GM23338 (cell line): Measurements from ENCODE around the gene IGSF10. TPM values are rescaled to one million over a fixed set of nuclear protein-coding genes. Genes with fewer than 3 reads are reported as not detected.

Source experiments
- ATAC-seq: fragments of 200-7000 bp; cut with Tn5 transposase; 3 replicates; pipeline ENCODE4 v1.9.1; 2020
- DNase-seq: peaks from one replicate; pipeline ENCODE4 v3.0.0-alpha.2; 2015; ENCODE audit warnings: low spot score
- H2AFZ ChIP-seq: fragments of 200-600 bp; sonication (generic); 2 replicates; pipeline ENCODE4 v1.8.0; 2016; ENCODE audit warnings: antibody characterized with exemption, mild to moderate bottlenecking, moderate library complexity
- H3F3A ChIP-seq: fragments of 200-600 bp; sonication (generic); replicated peaks from 2 replicates; pipeline ENCODE4 v1.8.0; 2017; ENCODE audit warnings: antibody characterized with exemption, mixed run types, low read depth
- H3K27ac ChIP-seq: fragments of 200-600 bp; sonication (generic); 2 replicates; pipeline ENCODE4 v1.6.1; 2016; ENCODE audit warnings: low read depth
- H3K27me3 ChIP-seq: fragments of 200-600 bp; sonication (generic); 2 replicates; pipeline ENCODE4 v1.8.0; 2016; ENCODE audit warnings: mild to moderate bottlenecking, mixed run types, moderate library complexity; ENCODE audit not compliant: insufficient read depth
- H3K36me3 ChIP-seq: fragments of 200-600 bp; sonication (generic); 2 replicates; pipeline ENCODE4 v1.8.0; 2016; ENCODE audit warnings: mild to moderate bottlenecking; ENCODE audit not compliant: insufficient read depth
- H3K4me1 ChIP-seq: fragments of 200-600 bp; sonication (generic); 2 replicates; pipeline ENCODE4 v1.8.0; 2016; ENCODE audit warnings: mild to moderate bottlenecking, moderate library complexity; ENCODE audit not compliant: insufficient read depth
- H3K4me2 ChIP-seq: fragments of 200-600 bp; sonication (generic); 2 replicates; pipeline ENCODE4 v1.7.1; 2017; ENCODE audit warnings: mixed run types
- H3K4me3 ChIP-seq: fragments of 200-600 bp; sonication (generic); 2 replicates; pipeline ENCODE4 v1.6.1; 2016; ENCODE audit warnings: mixed run types
- H3K79me2 ChIP-seq: fragments of 200-600 bp; sonication (generic); replicated peaks from 2 replicates; pipeline ENCODE4 v1.8.0; 2017; ENCODE audit warnings: mild to moderate bottlenecking; ENCODE audit not compliant: insufficient read depth
- H3K9me2 ChIP-seq: fragments of 200-600 bp; sonication (generic); 2 replicates; pipeline ENCODE4 v1.8.0; 2017; ENCODE audit not compliant: insufficient read depth
- H4K20me1 ChIP-seq: fragments of 200-600 bp; sonication (generic); replicated peaks from 2 replicates; pipeline ENCODE4 v1.8.0; 2017; ENCODE audit warnings: mild to moderate bottlenecking; ENCODE audit not compliant: insufficient read depth
- H3K27ac Mint-ChIP-seq: 2 replicates; pipeline ENCODE4 v1.8.0; 2020; ENCODE audit warnings: inconsistent platforms, mild to moderate bottlenecking, moderate library complexity, mixed read lengths
- H3K27me3 Mint-ChIP-seq: 3 replicates; pipeline ENCODE4 v1.8.0; 2022; ENCODE audit warnings: low read depth, mild to moderate bottlenecking, moderate library complexity, mixed read lengths, inconsistent platforms; ENCODE audit not compliant: insufficient read depth, poor library complexity
- H3K36me3 Mint-ChIP-seq: 3 replicates; pipeline ENCODE4 v1.8.0; 2021; ENCODE audit warnings: low read depth, mild to moderate bottlenecking, inconsistent platforms, moderate library complexity, mixed read lengths
- H3K4me1 Mint-ChIP-seq: 3 replicates; pipeline ENCODE4 v1.8.0; 2020; ENCODE audit warnings: mild to moderate bottlenecking, inconsistent platforms, mixed read lengths
- H3K4me3 Mint-ChIP-seq: 3 replicates; pipeline ENCODE4 v1.8.0; 2021; ENCODE audit warnings: moderate library complexity, mild to moderate bottlenecking, inconsistent platforms, mixed read lengths
- H3K9me3 Mint-ChIP-seq: 3 replicates; pipeline ENCODE4 v1.8.0; 2020; ENCODE audit warnings: moderate library complexity, mild to moderate bottlenecking, inconsistent platforms, mixed read lengths
- CREB1 ChIP-seq: fragments of 250-450 bp; sonication (Bioruptor Pico); IDR thresholded peaks from 2 replicates; pipeline ENCODE4 v1.5.0; 2020; ENCODE audit warnings: low read depth, mild to moderate bottlenecking, moderate library complexity
- CTCF ChIP-seq, 2 experiments: fragments of 200-600 bp in 1 of 2; sonication (generic) in 1 of 2; conservative IDR thresholded peaks; 2 replicates each; pipeline versions ENCODE4 v1.5.1 to v1.6.1; 2016 to 2017; ENCODE audit warnings: antibody characterized with exemption in 2 of 2, low read depth in 2 of 2, mild to moderate bottlenecking in 2 of 2, moderate library complexity in 1 of 2
- ETS1 ChIP-seq: IDR thresholded peaks from 2 replicates; pipeline ENCODE4 v1.6.1; 2016; ENCODE audit warnings: antibody characterized with exemption
- EZH2phosphoT487 ChIP-seq: fragments of 200-600 bp; sonication (generic); IDR thresholded peaks from one replicate; pipeline ENCODE4 v1.8.1; 2018; ENCODE audit warnings: antibody characterized with exemption; ENCODE audit not compliant: unreplicated experiment
- POLR2AphosphoS5 ChIP-seq: IDR thresholded peaks from 2 replicates; pipeline ENCODE4 v1.6.1; 2016; ENCODE audit warnings: antibody characterized with exemption, low read depth
- REST ChIP-seq: IDR thresholded peaks from one replicate; pipeline ENCODE4 v1.6.1; 2018; ENCODE audit warnings: antibody characterized with exemption; ENCODE audit not compliant: unreplicated experiment
- STAT1 ChIP-seq: IDR thresholded peaks from one replicate; pipeline ENCODE4 v1.6.1; 2016; ENCODE audit warnings: antibody characterized with exemption; ENCODE audit not compliant: unreplicated experiment
- ZNF114 ChIP-seq: fragments of 250-450 bp; sonication (Bioruptor Pico); IDR thresholded peaks from 2 replicates; pipeline ENCODE4 v1.5.0; 2020; ENCODE audit warnings: mild to moderate bottlenecking, moderate library complexity
- ZNF331 ChIP-seq: fragments of 250-450 bp; sonication (Bioruptor Pico); IDR thresholded peaks from 2 replicates; pipeline ENCODE4 v1.5.0; 2020; ENCODE audit warnings: low read depth, mild to moderate bottlenecking, moderate library complexity
- polyA plus RNA-seq: library from polyadenylated mRNA; unstranded; fragments of >200 nt; fragmentation: Nextera tagmentation; extraction: Ambion mirVana; gene quantifications from 2 replicates; pipeline ENCODE4 v1.2.1, GENCODE V29; 2016
- total RNA-seq: library from RNA; depleted of rRNA; stranded (reverse); fragments of >200 nt; shearing (Covaris generic); gene quantifications from 2 replicates; pipeline ENCODE4 v1.2.3, GENCODE V29; 2014

IGSF10 gene
- total and polyA plus RNA-seq, 2 experiments from 2014 or later = 0.50 to 0.94 TPM

- Histone ChIP-seq H3K4me1 (no peaks in the 10 kb centered on the region), H4K20me1 (no peaks in the 10 kb centered on the region), H3K9me2 (no peaks in the 10 kb centered on the region), H2AFZ (no peak overlapping the region), H3K79me2 (no peaks in the 10 kb centered on the region), H3K4me2 (no peak overlapping the region), H3K27me3 (no peaks in the 10 kb centered on the region), H3F3A (no peaks in the 10 kb centered on the region), H3K36me3 (no peaks in the 10 kb centered on the region), H3K4me3 (no peak overlapping the region), H3K27ac (no peak overlapping the region)
- ATAC-seq = peak; percentile 97
- H3K27ac Mint-ChIP-seq = no peak overlapping the region
- no peaks in the 10 kb centered on the region for H3K4me1 Mint-ChIP-seq
- no peaks in the 10 kb centered on the region for H3K27me3 Mint-ChIP-seq
- no peak overlapping the region for H3K4me3 Mint-ChIP-seq
- DNase-seq = peak; percentile 94
- no peaks in the 10 kb centered on the region; the same call in 2 of the 3 replicates for H3K9me3 Mint-ChIP-seq
- TF ChIP-seq EZH2phosphoT487 = no peak
- TF ChIP-seq CTCF (conservative IDR thresholded peaks at IDR 0.05; ENCODE audit: low read depth in 2 of 2) = peak; percentile 93 to 97
- H3K36me3 Mint-ChIP-seq = no peaks in the 10 kb centered on the region
These were observed 7.5 kb upstream of the IGSF10 start for GRCh38 chr3:151468284-151468917.

- ATAC-seq (no peak), DNase-seq (no peak)
- no peaks in the 10 kb centered on the region; the same call in 2 of the 3 replicates for H3K9me3 Mint-ChIP-seq
- TF ChIP-seq ZNF114 (CRISPR knock-in tag) (no peak), ZNF331 (no peak), REST (no peak), EZH2phosphoT487 (no peak), STAT1 (no peak), POLR2AphosphoS5 (no peak), ETS1 (no peak), CTCF (conservative IDR thresholded peaks at IDR 0.05; ENCODE audit: low read depth in 2 of 2) (no peak), CREB1 (CRISPR knock-in tag) (no peak)
These were observed 6.2 kb upstream of the IGSF10 start for GRCh38 chr3:151467069-151467468.

More at GRCh38 chr3:151467069-151467468, 6.2 kb upstream of the IGSF10 start:
- Histone ChIP-seq H3K4me3 (no peak overlapping the region), H3K79me2 (no peaks in the 10 kb centered on the region), H3K27me3 (no peaks in the 10 kb centered on the region), H2AFZ (no peak overlapping the region), H3K36me3 (no peaks in the 10 kb centered on the region), H3F3A (no peaks in the 10 kb centered on the region), H4K20me1 (no peaks in the 10 kb centered on the region), H3K4me1 (no peaks in the 10 kb centered on the region), H3K9me2 (no peaks in the 10 kb centered on the region), H3K27ac (no peak overlapping the region), H3K4me2 (no peak overlapping the region)
- Mint-ChIP-seq H3K27me3 (no peaks in the 10 kb centered on the region), H3K36me3 (no peaks in the 10 kb centered on the region), H3K4me3 (no peak overlapping the region), H3K4me1 (no peaks in the 10 kb centered on the region), H3K27ac (no peak overlapping the region)
